Activated T-cell treated with anti-CD3 and anti-CD28 coated beads, Interleukin-2, amount 50 U/mL, for 24 hours (primary cell): ENCODE results near the gene NPRL2.

ENCODE experiments used
- DNase-seq: peaks from one replicate; pipeline ENCODE4 v3.0.0-alpha.2; 2020
- H3K27ac Mint-ChIP-seq: 2 replicates; pipeline ENCODE4 v1.8.0; 2020; ENCODE audit warnings: mild to moderate bottlenecking, mixed read lengths
- H3K27me3 Mint-ChIP-seq: 2 replicates; pipeline ENCODE4 v1.8.0; 2020; ENCODE audit warnings: mixed read lengths
- H3K36me3 Mint-ChIP-seq: 2 replicates; pipeline ENCODE4 v1.8.0; 2020; ENCODE audit warnings: low read depth, mixed read lengths
- H3K4me1 Mint-ChIP-seq: 2 replicates; pipeline ENCODE4 v1.8.0; 2020; ENCODE audit warnings: low read depth, mixed read lengths
- H3K4me3 Mint-ChIP-seq: 2 replicates; pipeline ENCODE4 v1.8.0; 2020; ENCODE audit warnings: mild to moderate bottlenecking, moderate library complexity, mixed read lengths
- H3K9me3 Mint-ChIP-seq: 2 replicates; pipeline ENCODE4 v1.8.0; 2020; ENCODE audit warnings: mixed read lengths

The NPRL2 gene

GRCh38 chr3:50302095-50303012, 48.2 kb downstream of the NPRL2 start:
- no peak overlapping the region for H3K27ac Mint-ChIP-seq

GRCh38 chr3:50300681-50301254, 49.8 kb downstream of the NPRL2 start:
- Mint-ChIP-seq H3K27ac (peak overlapping the region; percentile 100), H3K4me1 (peaks cover 33% of the 10 kb centered on the region), H3K36me3 (peaks cover 20% of the 10 kb centered on the region), H3K9me3 (no peaks in the 10 kb centered on the region), H3K27me3 (no peaks in the 10 kb centered on the region), H3K4me3 (peak overlapping the region; percentile 97)
- no peak for DNase-seq

More at GRCh38 chr3:50302095-50303012, 48.2 kb downstream of the NPRL2 start:
- no peaks in the 10 kb centered on the region for H3K9me3 Mint-ChIP-seq
- peaks cover 33% of the 10 kb centered on the region for H3K4me1 Mint-ChIP-seq
- no peak for DNase-seq
- H3K36me3 Mint-ChIP-seq, result peaks cover 7% of the 10 kb centered on the region
- H3K4me3 Mint-ChIP-seq, result no peak overlapping the region
- H3K27me3 Mint-ChIP-seq, result no peaks in the 10 kb centered on the region

- Mint-ChIP-seq H3K27me3 (no peaks in the 10 kb centered on the region), H3K4me1 (peaks cover 33% of the 10 kb centered on the region), H3K4me3 (peak overlapping the region; percentile 97), H3K9me3 (no peaks in the 10 kb centered on the region), H3K36me3 (peaks cover 20% of the 10 kb centered on the region), H3K27ac (peak overlapping the region; percentile 100)
- DNase-seq, result no peak
Measured at GRCh38 chr3:50299929-50300680, 50.5 kb downstream of the NPRL2 start.

GRCh38 chr3:50299638-50299928, 51.0 kb downstream of the NPRL2 start:
- Mint-ChIP-seq H3K27me3 (no peaks in the 10 kb centered on the region), H3K27ac (peak overlapping the region; percentile 100), H3K4me3 (peak overlapping the region; percentile 97), H3K9me3 (no peaks in the 10 kb centered on the region), H3K4me1 (peaks cover 28% of the 10 kb centered on the region), H3K36me3 (peaks cover 20% of the 10 kb centered on the region)
- DNase-seq, result no peak

- Mint-ChIP-seq H3K36me3 (peaks cover 20% of the 10 kb centered on the region), H3K4me1 (peaks cover 26% of the 10 kb centered on the region), H3K27ac (peak within 1 kb of the TSS; percentile 100), H3K9me3 (no peaks in the 10 kb centered on the region), H3K27me3 (no peaks in the 10 kb centered on the region), H3K4me3 (peak within 1 kb of the TSS; percentile 97)
- peak; percentile 99 for DNase-seq
Measured at GRCh38 chr3:50298836-50299637, 51.5 kb downstream of the NPRL2 start, which contains the start of the genes HYAL3 and NAA80. TSS of gene HYAL3 (minus strand) at chr3:50299405. CDS start at chr3:50295602, 3,803 bp downstream. TSS of gene NAA80 (minus strand) at chr3:50299405. CDS start at chr3:50297463, 1,942 bp downstream.

DNA sequence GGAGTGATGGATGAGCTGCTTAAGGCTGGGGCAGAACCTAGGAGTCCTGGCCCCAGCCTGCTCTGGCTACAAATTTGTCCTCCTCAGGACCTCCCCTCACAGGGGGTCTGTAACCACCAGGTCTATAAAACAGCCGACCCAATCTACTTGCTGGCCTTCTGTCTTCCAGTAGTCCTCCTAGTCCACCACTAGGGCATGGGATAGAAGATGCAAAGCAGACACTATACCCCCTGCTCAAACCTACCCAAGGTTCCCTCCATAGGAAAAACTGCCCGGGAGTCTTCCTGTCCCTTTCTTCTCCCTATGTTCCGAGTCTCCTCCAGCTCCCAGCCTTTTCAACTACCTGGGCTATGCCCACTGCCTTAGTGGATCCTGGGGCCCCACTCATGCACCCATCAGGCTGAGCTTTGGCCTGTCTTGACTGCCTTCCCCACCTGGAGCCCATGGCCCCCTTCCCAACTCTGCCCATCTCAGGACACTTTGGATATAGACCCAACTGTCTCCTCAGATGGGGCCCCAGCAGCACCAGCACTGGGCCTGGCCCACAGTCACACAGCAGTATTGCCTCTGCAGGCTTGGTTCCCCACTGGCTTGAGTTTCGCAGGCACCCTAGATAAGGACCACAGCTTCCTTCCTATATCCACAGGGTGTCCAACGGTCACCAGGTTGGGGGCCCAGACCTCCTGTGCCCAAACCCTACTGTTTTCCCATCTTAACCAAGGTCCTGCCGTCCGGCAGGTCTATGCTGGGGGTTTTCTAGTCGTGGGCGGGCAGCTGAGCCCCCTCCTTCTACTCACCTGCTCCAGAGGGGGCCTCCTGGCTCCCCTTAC, 52.5 kb downstream of the NPRL2 start:
- Mint-ChIP-seq H3K4me3 (peak overlapping the region; percentile 97), H3K36me3 (peaks cover 20% of the 10 kb centered on the region), H3K27me3 (no peaks in the 10 kb centered on the region), H3K27ac (peak overlapping the region; percentile 100), H3K9me3 (no peaks in the 10 kb centered on the region), H3K4me1 (peaks cover 27% of the 10 kb centered on the region)
- DNase-seq, result no peak

DNA sequence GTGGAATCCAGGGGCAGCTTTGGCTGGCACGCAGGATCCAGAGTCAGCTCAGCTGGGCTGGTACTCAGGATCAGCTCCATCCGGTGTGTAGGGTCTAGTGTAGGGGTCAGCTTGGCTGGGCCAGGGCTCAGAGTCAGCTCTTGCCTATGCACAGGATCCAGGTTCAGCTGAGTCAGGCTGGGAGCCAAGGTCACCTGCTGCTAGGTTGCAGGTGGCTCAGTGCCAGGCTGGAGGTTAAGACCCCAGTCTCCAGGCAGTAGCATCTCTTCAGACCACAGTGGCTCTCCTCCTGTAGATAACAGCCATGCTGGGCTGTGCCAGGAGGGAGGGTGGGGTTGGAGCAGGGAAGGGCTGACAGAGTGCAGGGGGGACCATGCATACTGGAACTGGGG, 53.2 kb downstream of the NPRL2 start:
- Mint-ChIP-seq H3K4me3 (no peak overlapping the region), H3K27me3 (no peaks in the 10 kb centered on the region), H3K4me1 (peaks cover 34% of the 10 kb centered on the region), H3K36me3 (peaks cover 22% of the 10 kb centered on the region), H3K27ac (peak overlapping the region; percentile 14), H3K9me3 (no peaks in the 10 kb centered on the region)
- DNase-seq, result no peak
